Liver (tissue), 9 donors: Measurements from ENCODE around the gene WEE1. TPM values are rescaled to one million over a fixed set of nuclear protein-coding genes. Genes with fewer than 3 reads are reported as not detected.
A peak's percentile ranks its signal among the peaks of the same experiment; 100 is the strongest.

Experiments
- DNase-seq: peaks from one replicate; pipeline ENCODE4 v3.0.0-alpha.2; 2017; ENCODE audit warnings: low spot score
- H3K27ac ChIP-seq, 2 donors: one replicate each; pipeline ENCODE4 v1.7.0; 2013; ENCODE audit warnings: inconsistent platforms in 2 of 2, low read length in 2 of 2, control low read depth in 1 of 2, low read depth in 1 of 2, mild to moderate bottlenecking in 1 of 2
- H3K27me3 ChIP-seq, 4 donors: one replicate each; pipeline versions ENCODE4 v1.6.1 to v1.7.0; 2013; ENCODE audit warnings: low read length in 3 of 4, inconsistent platforms in 1 of 4, mild to moderate bottlenecking in 1 of 4, moderate library complexity in 1 of 4; ENCODE audit not compliant: control insufficient read depth in 4 of 4, insufficient read depth in 4 of 4
- H3K36me3 ChIP-seq, 4 donors: one replicate each; pipeline versions ENCODE4 v1.6.1 to v1.7.0; 2013; ENCODE audit warnings: low read length in 3 of 4, mild to moderate bottlenecking in 3 of 4, low read depth in 1 of 4, moderate library complexity in 1 of 4; ENCODE audit not compliant: control insufficient read depth in 4 of 4, insufficient read depth in 3 of 4
- H3K4me1 ChIP-seq, 4 donors: one replicate each; pipeline versions ENCODE4 v1.6.1 to v1.7.0; 2013; ENCODE audit warnings: low read length in 3 of 4, mild to moderate bottlenecking in 3 of 4, moderate library complexity in 1 of 4; ENCODE audit not compliant: control insufficient read depth in 4 of 4, insufficient read depth in 4 of 4
- H3K4me3 ChIP-seq, 3 donors: one replicate each; pipeline versions ENCODE4 v1.6.1 to v1.7.0; 2013; ENCODE audit warnings: low read length in 3 of 3, control low read depth in 1 of 3, low read depth in 1 of 3, mild to moderate bottlenecking in 1 of 3
- H3K9ac ChIP-seq, 2 donors: one replicate each; pipeline ENCODE4 v1.7.0; 2013; ENCODE audit warnings: low read length in 2 of 2, mild to moderate bottlenecking in 2 of 2, moderate library complexity in 2 of 2, control low read depth in 1 of 2, low read depth in 1 of 2
- H3K9me3 ChIP-seq, 4 donors: one replicate each; pipeline versions ENCODE4 v1.6.1 to v1.7.0; 2013; ENCODE audit warnings: low read length in 3 of 4; ENCODE audit not compliant: control insufficient read depth in 4 of 4
- EGR1 ChIP-seq, 2 donors: IDR thresholded peaks; 2 replicates each; pipeline ENCODE4 v1.6.1; 2016 to 2018; ENCODE audit warnings: antibody characterized with exemption in 2 of 2, low read depth in 2 of 2
- FOXA1 ChIP-seq: IDR thresholded peaks from 2 replicates; pipeline ENCODE4 v1.6.1; 2016; ENCODE audit warnings: antibody characterized with exemption
- FOXA2 ChIP-seq: IDR thresholded peaks from 2 replicates; pipeline ENCODE4 v1.6.1; 2016; ENCODE audit warnings: antibody characterized with exemption
- GABPA ChIP-seq, 2 donors: IDR thresholded peaks in 1 of 2; conservative IDR thresholded peaks in 1 of 2; 2 replicates each; pipeline ENCODE4 v1.6.1; 2016; ENCODE audit warnings: antibody characterized with exemption in 2 of 2, mild to moderate bottlenecking in 1 of 2, moderate library complexity in 1 of 2
- HNF4A ChIP-seq, 2 donors: conservative IDR thresholded peaks; 2 replicates each; pipeline ENCODE4 v1.6.1; 2016; ENCODE audit warnings: antibody characterized with exemption in 2 of 2, mild to moderate bottlenecking in 2 of 2
- HNF4G ChIP-seq: IDR thresholded peaks from 2 replicates; pipeline ENCODE4 v1.6.1; 2016; ENCODE audit warnings: antibody characterized with exemption
- JUND ChIP-seq, 2 donors: IDR thresholded peaks; 2 replicates each; pipeline ENCODE4 v1.6.1; 2016; ENCODE audit warnings: antibody characterized with exemption in 2 of 2
- NR2F2 ChIP-seq: IDR thresholded peaks from 2 replicates; pipeline ENCODE4 v1.6.1; 2016; ENCODE audit warnings: antibody characterized with exemption
- RAD21 ChIP-seq, 2 donors: IDR thresholded peaks; 2 replicates each; pipeline ENCODE4 v1.6.1; 2016; ENCODE audit warnings: antibody characterized with exemption in 2 of 2, mild to moderate bottlenecking in 2 of 2
- RXRA ChIP-seq, 2 donors: IDR thresholded peaks; 2 replicates each; pipeline ENCODE4 v1.6.1; 2017 to 2018; ENCODE audit warnings: antibody characterized with exemption in 2 of 2, mild to moderate bottlenecking in 1 of 2
- SP1 ChIP-seq: IDR thresholded peaks from 2 replicates; pipeline ENCODE4 v1.6.1; 2018; ENCODE audit warnings: antibody characterized with exemption, mild to moderate bottlenecking
- TAF1 ChIP-seq: conservative IDR thresholded peaks from 2 replicates; pipeline ENCODE4 v1.6.1; 2016; ENCODE audit warnings: antibody characterized with exemption, mild to moderate bottlenecking
- YY1 ChIP-seq: IDR thresholded peaks from 2 replicates; pipeline ENCODE4 v1.6.1; 2016; ENCODE audit warnings: antibody characterized with exemption, mild to moderate bottlenecking
- WGBS: extraction: QIAGEN DNeasy Blood & Tissue Kit; methylation state at CpG from one replicate; pipeline ENCODE4 v1.1.7; 2013; 5-methylcytosine and 5-hydroxymethylcytosine counted together
- polyA plus RNA-seq, 2 donors: library from polyadenylated mRNA; stranded (reverse) in 1 of 2; unstranded in 1 of 2; fragments of 200-250 nt in 1 of 2; fragments of >200 nt in 1 of 2; fragmentation: Nextera tagmentation in 1 of 2; extraction: Ambion mirVana in 1 of 2; gene quantifications; one replicate each; pipeline versions ENCODE4 v1.2.1 to v1.2.3, GENCODE V29; 2013 to 2015
- total RNA-seq, 2 donors: library from RNA; depleted of rRNA; stranded (reverse); fragments of >200 nt; gene quantifications; one replicate each; pipeline ENCODE4 v1.2.3, GENCODE V29; 2014
- TF ChIP-seq, protein P1 (sequence below): IDR thresholded peaks from 2 replicates; pipeline ENCODE4 v1.6.1; 2016; ENCODE audit warnings: antibody characterized with exemption
- TF ChIP-seq, protein P2 (sequence below): fragments of 150-350 bp; IDR thresholded peaks from 2 replicates; pipeline ENCODE4 v1.5.1; 2017; ENCODE audit warnings: improper control_type of control experiment, low read depth, low read length; ENCODE audit not compliant: missing input control
- TF ChIP-seq, protein P3 (sequence below): IDR thresholded peaks from 2 replicates; pipeline ENCODE4 v1.6.1; 2016; ENCODE audit warnings: antibody characterized with exemption
- TF ChIP-seq, protein P4 (sequence below): IDR thresholded peaks from 2 replicates; pipeline ENCODE4 v1.6.1; 2016; ENCODE audit warnings: antibody characterized with exemption, mild to moderate bottlenecking
- donor health status: healthy.
- donor health status: healthy.
- donor health status: healthy.
- donor health status: healthy.
- donor health status: healthy.

Gene WEE1
- total and polyA plus RNA-seq, 4 donors: 3.5 to 39.6 (median 7.1) TPM

DNA sequence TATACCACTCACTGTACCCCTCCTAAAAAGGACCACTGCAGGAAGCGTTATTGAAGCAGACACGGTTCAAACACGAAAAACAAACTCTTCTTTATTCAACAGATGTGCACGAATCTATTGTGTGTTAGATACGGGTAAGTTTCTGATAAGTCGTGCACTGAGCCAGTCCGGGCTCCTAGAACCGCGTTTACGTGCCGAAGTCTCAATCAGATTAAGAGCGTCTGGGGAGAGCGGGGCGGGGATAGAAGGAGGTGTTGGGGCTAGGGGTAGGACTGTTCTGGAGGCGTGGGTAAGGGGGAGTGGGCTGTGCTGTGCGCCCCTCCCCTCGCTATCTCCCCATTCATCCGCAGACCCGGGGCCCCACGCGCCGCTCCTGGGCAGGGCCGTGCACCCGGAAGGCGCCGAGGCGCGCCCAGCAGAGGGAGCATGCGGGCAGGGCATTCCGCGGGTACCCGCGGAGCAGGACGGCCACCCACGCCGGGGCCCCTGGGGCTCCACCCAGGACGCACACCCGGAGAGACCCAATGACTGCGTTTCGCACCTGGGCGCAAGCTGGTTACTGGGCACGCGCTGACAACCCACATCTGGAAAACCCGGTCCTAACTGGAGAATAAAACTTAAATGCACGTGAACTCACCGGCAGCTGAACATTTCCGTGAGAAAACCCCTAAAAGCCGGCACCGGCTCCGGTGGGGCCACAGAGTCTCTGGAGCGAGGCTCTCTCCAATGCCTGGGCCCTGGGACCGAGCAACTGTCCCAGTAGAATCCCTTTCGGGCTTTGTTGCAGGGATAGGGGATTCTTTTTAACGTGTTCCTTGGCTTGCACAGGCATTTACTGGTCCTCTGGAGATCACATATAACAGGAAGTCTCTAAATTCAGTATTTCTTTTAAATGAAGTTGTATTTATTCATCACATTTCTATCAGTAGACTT lies 40.6 kb downstream of the WEE1 start:
- Histone ChIP-seq H3K36me3 (no peaks in the 10 kb centered on the region), H3K9me3 (no peaks in the 10 kb centered on the region), H3K4me1 (peaks cover 0 to 16% (median 3%) of the 10 kb centered on the region in 4 donors), H3K27ac (peak overlapping the region; percentile 93 to 97), H3K4me3 (peak overlapping the region; percentile 43 to 65 (median 57)), H3K27me3 (no peaks in the 10 kb centered on the region), H3K9ac (peak overlapping the region; percentile 63 to 92)
- TF ChIP-seq NR2F2: no peak
- no peak for TF ChIP-seq GABPA (IDR thresholded peaks at IDR 0.05 in 1 of 2, conservative IDR thresholded peaks at IDR 0.05 in 1 of 2)
- TF ChIP-seq HNF4A (conservative IDR thresholded peaks at IDR 0.05): peak in 1 of 2 donors; percentile 12
- TF ChIP-seq RAD21 (IDR thresholded peaks at IDR 0.05): peak; percentile 71 to 82
- TF ChIP-seq, protein P1, sequence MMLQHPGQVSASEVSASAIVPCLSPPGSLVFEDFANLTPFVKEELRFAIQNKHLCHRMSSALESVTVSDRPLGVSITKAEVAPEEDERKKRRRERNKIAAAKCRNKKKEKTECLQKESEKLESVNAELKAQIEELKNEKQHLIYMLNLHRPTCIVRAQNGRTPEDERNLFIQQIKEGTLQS: no peak
- TF ChIP-seq EGR1 (IDR thresholded peaks at IDR 0.05; ENCODE audit: low read depth in 2 of 2): peak; percentile 74 to 80
- no peak for TF ChIP-seq HNF4G
- peak; percentile 10 for TF ChIP-seq SP1
- no peak for TF ChIP-seq JUND (IDR thresholded peaks at IDR 0.05)
- no peak for TF ChIP-seq RXRA (IDR thresholded peaks at IDR 0.05)
- TF ChIP-seq, protein P2, sequence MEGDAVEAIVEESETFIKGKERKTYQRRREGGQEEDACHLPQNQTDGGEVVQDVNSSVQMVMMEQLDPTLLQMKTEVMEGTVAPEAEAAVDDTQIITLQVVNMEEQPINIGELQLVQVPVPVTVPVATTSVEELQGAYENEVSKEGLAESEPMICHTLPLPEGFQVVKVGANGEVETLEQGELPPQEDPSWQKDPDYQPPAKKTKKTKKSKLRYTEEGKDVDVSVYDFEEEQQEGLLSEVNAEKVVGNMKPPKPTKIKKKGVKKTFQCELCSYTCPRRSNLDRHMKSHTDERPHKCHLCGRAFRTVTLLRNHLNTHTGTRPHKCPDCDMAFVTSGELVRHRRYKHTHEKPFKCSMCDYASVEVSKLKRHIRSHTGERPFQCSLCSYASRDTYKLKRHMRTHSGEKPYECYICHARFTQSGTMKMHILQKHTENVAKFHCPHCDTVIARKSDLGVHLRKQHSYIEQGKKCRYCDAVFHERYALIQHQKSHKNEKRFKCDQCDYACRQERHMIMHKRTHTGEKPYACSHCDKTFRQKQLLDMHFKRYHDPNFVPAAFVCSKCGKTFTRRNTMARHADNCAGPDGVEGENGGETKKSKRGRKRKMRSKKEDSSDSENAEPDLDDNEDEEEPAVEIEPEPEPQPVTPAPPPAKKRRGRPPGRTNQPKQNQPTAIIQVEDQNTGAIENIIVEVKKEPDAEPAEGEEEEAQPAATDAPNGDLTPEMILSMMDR: peak; percentile 69
- TF ChIP-seq, protein P3, sequence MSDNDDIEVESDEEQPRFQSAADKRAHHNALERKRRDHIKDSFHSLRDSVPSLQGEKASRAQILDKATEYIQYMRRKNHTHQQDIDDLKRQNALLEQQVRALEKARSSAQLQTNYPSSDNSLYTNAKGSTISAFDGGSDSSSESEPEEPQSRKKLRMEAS: peak; percentile 0
- DNase-seq: peak; percentile 86
- WGBS: under 1% methylated on average over 54 of the region's 54 CpGs

DNA sequence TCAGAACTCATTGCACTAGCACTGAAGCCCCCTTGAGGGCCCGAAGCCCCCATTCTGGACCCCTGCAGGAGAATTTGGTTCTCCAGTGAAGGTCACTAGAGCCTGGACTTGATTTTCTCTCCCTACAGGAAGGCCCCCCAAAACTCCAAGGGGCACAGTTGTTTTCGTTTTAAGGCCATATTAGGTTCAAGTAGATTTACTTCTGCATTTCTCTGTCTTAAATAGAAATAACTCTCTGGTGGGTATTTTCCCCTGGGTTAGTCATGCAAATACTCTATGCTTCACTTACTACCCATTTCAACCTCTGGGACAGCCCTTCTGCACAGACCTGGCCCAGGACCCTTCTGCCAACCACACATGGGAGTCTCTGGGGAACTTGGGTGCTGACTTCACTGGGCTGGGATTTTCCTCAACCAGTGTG lies 41.6 kb downstream of the WEE1 start:
- TF ChIP-seq SP1 (no peak), JUND (IDR thresholded peaks at IDR 0.05) (no peak), TAF1 (no peak), FOXA2 (no peak)
- DNase-seq: no peak
- Histone ChIP-seq H3K4me1 (peaks cover 0 to 16% (median 3%) of the 10 kb centered on the region in 4 donors), H3K27ac (no peak overlapping the region), H3K9ac (no peak overlapping the region), H3K9me3 (no peaks in the 10 kb centered on the region), H3K27me3 (no peaks in the 10 kb centered on the region), H3K36me3 (no peaks in the 10 kb centered on the region), H3K4me3 (no peak overlapping the region)
- 72% methylated on average over 2 of the region's 2 CpGs for WGBS

DNA sequence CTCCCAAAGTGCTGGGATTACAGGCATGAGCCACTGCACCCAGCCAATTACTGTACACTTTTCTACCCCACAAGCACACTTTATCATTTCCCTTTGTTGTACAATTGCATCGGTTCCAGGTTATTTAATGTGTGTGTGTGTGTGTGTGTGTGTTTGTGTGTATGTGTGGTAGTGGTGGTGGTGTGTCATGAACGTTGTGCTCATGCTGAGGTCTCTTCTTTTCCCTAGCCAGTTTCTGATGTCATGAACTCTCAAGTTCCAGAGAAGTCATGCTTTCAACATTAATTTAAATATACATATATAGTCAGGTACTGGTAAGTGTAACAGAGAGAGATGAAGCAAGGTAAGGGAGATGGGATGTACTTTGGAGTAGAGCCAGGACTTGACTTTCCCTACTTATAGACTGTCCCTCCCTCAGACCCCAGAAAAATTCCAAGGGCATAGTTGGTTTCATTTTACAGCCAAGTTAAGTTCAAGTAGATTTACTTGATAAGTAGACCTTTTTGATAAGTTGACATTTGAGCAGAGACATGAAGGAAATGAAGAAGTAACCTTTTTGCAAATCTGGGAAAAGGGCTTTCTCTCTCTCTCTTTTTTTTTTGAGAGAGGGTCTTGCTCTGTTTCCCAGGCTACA lies 42.7 kb downstream of the WEE1 start:
- H3K4me3 ChIP-seq: no peak overlapping the region
- no peak for DNase-seq
- peaks cover 0 to 16% (median 3%) of the 10 kb centered on the region in 4 donors for H3K4me1 ChIP-seq
- WGBS: 62% methylated on average over 2 of the region's 2 CpGs
- H3K27me3 ChIP-seq: no peaks in the 10 kb centered on the region
- no peak overlapping the region for H3K27ac ChIP-seq
- no peaks in the 10 kb centered on the region for H3K36me3 ChIP-seq
- no peaks in the 10 kb centered on the region for H3K9me3 ChIP-seq
- no peak overlapping the region for H3K9ac ChIP-seq
- TF ChIP-seq SP1 (no peak), RXRA (IDR thresholded peaks at IDR 0.05) (no peak), FOXA1 (no peak), RAD21 (IDR thresholded peaks at IDR 0.05) (no peak), TAF1 (no peak), HNF4A (conservative IDR thresholded peaks at IDR 0.05) (no peak), NR2F2 (no peak), YY1 (no peak), GABPA (IDR thresholded peaks at IDR 0.05 in 1 of 2, conservative IDR thresholded peaks at IDR 0.05 in 1 of 2) (no peak), FOXA2 (no peak), JUND (IDR thresholded peaks at IDR 0.05) (no peak)
- TF ChIP-seq, protein P3: no peak
- TF ChIP-seq, protein P4, sequence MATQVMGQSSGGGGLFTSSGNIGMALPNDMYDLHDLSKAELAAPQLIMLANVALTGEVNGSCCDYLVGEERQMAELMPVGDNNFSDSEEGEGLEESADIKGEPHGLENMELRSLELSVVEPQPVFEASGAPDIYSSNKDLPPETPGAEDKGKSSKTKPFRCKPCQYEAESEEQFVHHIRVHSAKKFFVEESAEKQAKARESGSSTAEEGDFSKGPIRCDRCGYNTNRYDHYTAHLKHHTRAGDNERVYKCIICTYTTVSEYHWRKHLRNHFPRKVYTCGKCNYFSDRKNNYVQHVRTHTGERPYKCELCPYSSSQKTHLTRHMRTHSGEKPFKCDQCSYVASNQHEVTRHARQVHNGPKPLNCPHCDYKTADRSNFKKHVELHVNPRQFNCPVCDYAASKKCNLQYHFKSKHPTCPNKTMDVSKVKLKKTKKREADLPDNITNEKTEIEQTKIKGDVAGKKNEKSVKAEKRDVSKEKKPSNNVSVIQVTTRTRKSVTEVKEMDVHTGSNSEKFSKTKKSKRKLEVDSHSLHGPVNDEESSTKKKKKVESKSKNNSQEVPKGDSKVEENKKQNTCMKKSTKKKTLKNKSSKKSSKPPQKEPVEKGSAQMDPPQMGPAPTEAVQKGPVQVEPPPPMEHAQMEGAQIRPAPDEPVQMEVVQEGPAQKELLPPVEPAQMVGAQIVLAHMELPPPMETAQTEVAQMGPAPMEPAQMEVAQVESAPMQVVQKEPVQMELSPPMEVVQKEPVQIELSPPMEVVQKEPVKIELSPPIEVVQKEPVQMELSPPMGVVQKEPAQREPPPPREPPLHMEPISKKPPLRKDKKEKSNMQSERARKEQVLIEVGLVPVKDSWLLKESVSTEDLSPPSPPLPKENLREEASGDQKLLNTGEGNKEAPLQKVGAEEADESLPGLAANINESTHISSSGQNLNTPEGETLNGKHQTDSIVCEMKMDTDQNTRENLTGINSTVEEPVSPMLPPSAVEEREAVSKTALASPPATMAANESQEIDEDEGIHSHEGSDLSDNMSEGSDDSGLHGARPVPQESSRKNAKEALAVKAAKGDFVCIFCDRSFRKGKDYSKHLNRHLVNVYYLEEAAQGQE: no peak
- TF ChIP-seq, protein P1: no peak
